Measurements from ENCODE around the gene RAVER2.
A peak's percentile ranks its signal among the peaks of the same experiment; 100 is the strongest.
"Not testable (repeated sequence)": the region's sequence is repeated elsewhere in the genome, so short reads cannot be mapped to it uniquely, and the experiment has no call there.

RAVER2 gene

DNA sequence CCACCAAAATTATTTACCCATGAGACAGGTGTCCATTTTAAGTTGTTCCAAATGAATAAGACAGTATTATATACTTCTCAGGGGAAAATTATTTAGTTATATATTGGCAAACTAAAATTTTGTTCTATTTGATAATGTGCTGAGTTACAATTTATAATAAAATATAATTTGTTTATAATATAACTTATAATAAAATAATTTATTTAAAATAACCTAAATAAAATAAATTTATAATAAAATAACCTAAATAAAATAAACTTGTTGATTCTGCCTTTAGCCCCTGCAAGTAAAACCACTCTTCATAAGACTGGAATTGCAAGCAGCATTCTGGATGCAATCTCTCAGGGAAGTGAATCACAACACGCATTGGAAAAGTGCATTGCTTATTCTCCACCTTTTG lies 69.6 kb downstream of the RAVER2 start:
- DNase-seq (ENCODE audit: low read depth): no peak

DNA sequence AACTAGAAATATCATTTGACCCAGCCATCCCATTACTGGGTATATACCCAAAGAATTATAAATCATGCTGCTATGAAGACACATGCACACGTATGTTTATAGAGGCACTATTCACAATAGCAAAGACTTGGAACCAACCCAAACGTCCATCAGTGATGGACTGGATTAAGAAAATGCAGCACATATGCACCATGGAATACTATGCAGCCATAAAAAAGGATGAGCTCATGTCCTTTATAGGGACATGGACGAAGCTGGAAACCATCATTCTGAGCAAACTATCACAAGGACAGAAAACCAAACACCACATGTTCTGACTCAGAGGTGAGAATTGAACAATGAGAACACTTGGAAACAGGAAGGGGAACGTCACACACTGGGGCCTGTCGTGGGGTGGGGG lies 72.5 kb downstream of the RAVER2 start:
- DNase-seq (ENCODE audit: low read depth): not testable (repeated sequence)

DNA sequence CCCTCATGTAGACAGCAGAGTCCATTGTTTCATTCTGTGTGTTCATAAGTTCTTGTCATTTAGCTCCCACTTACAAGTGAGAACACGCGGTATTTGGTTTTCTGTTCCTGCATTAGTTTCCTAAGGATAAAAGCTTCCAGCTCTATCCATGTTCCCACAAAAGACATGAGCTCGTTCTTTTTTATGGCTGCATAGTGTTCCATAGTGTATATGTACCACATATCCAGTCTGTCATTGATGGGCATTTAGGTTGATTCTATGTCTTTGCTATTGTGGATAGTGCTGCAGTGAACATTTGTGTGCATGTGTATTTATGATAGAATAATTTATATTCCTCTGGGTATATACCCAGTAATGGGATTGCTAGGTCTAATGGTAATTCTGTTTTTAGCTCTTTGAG lies 75.7 kb downstream of the RAVER2 start:
- DNase-seq (ENCODE audit: low read depth): not testable (repeated sequence)

DNA sequence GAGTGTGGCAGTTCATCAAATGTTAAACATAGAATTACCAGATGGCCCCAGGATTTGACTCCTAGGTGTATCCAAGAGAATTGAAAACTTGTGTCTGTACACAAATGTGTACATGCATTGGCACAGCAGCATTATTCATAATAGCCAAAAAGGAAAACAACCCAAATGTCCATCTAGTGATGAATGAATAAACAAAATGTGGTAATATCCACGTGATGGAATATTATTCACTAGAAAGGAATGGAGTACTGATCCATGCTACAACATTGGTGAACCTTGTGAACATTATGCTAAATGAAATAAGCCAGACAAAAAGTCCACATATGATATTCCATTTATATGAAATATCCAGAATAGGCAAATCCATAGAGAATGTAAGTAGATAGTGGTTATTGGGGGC lies 77.7 kb downstream of the RAVER2 start:
- peak; percentile 31 for DNase-seq (ENCODE audit: low read depth)

DNA sequence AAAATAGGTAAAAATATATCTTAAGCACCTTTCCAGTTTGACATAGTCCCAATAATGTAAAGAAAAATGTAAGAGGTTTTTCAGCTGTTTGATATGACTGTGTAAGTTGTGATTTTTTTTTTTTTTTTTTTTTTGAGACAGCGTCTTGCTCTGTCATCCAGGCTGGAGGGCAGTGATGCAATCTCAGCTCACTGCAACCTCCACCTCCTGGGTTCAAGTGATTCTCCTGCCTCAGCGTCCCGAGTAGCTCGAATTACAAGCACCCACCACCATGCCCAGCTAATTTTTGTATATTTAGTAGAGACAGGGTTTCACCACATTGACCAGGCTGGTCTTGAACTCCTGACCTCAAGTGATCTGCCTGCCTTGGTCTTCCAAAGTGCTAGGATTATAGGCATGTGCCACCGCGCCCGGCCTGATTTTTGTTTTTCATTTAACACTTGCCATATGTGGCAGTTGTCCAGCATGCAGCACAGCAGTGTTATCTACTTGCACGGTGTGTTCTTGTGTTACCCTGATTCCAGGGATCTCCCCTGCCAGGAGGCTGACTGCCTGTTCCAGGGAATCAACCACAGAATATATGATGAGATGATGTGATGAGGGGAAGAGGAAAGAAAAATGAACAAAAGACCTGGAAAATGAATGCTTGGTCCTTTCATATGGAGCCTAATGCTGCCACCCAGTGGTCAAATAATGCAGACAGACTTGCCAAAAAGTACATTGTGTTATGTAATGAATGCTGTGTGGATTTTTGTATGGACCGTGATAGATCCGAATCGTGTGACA lies 79.0 kb downstream of the RAVER2 start:
- peak; percentile 61 for DNase-seq (ENCODE audit: low read depth)

DNA sequence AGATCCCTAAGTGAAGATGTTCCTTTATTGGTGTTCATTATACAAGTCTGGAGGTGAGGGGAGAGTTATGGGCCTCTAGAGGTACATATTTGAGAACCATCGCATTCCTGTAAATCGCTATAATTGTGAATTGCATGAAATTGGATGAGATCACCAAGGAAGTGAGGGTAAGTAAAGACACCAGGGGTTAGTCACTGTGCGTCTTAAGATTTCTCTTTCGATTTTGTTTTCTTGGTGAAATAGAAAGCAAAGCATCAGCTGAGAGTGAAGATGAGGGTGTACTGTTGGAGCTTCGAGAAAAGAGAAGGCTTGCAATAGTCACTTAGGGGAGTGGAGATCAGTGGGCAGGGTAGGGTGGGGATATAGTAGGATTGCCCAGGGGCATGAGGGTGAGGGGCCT lies 82.1 kb downstream of the RAVER2 start:
- no peak for DNase-seq (ENCODE audit: low read depth)

DNA sequence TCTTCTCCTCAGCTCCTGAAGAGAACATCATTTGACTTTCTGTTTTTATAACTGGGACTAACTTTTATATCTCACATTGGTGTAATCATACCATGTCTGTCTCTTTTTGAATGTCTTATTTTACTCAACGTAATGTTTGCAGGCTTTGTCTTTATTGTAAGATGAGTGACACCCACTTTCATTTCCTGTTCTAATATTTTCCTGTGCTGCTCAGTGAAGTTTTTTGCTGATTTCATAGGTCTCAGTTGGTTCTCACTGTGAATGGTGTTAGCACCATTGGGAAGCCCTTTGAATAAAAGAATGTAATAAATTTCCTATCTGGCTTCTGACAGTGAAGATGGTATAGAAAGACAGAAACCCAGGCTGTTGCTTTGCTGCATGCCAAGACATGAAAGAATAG lies 84.0 kb downstream of the RAVER2 start:
- DNase-seq (ENCODE audit: low read depth): no peak

DNA sequence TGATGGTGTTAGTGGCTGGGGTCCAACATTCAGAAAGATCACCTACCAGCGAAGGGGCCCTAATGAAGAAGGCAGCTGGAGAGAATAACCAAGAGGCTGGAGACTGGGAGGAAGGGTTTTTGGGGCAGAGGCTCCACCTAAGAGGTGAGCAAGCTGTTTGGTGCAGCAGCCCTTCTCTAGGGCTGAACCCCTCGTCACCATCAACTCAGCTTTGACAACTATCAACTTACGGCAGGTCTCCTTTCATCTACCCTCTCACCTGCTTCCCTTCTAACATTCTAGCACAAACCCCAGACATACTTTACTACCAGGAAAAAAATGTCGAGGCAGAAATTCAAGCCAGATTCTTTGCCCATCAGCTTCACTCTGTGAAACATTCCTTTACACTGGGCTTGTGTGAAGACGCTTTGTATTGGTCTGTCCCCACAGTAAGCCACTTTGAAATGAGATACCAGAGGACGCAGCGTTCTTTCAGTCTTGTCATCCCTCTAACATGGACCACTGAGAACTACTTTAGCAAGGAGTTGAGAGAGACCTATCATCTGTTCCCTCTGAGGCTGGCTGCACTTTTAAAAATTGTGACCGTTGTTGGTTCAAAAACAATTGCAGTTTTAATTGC lies 84.6 kb downstream of the RAVER2 start:
- no peak for DNase-seq (ENCODE audit: low read depth)

DNA sequence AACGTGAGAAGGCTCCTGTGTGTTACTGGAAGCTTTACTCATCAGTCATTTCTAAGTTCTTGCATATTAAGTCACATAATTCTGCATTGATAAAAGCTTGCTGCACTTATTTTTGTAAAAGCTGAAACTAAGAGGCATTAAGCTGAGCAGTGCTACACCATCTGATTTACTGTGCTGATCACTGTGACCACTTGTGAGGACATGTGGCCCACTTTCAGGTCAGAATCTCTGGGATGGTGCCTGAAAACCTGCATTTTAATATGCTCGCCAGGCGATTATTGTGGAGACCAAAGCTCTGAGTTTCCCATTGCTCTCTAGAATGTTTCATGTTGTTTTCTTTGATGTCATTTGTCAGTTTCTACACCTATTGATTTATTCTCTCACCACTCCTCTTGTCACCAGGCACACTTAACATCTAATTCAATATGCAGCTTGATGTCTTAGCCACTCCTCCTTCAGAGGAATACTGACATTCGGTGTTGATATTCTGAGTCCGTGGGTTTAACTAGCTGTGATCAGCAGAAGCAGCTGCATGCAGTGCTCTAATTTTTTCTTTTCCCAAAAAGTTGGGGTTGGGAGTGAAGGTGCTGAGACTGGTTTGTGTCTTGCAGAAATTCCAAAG lies 85.3 kb downstream of the RAVER2 start:
- no peak for DNase-seq (ENCODE audit: low read depth)

DNA sequence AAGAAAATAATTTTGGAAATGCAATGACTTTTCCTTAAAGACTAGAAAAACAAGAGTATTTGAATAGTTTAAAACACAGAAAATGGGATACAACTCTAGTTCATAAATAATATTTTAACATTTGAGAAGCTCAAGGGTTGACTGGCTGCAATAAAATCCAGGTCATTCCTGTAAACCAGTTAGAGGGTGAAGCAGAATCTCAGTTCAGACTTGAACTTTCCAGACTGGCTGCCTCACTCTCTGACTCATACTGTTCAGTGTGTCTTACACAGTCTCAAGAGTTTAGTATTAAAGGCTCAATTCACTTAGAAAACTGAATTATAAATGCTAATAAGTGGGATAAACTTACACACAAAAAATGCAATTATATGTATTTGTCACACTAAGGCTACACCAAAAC lies 89.9 kb downstream of the RAVER2 start:
- no peak for DNase-seq (ENCODE audit: low read depth)

DNA sequence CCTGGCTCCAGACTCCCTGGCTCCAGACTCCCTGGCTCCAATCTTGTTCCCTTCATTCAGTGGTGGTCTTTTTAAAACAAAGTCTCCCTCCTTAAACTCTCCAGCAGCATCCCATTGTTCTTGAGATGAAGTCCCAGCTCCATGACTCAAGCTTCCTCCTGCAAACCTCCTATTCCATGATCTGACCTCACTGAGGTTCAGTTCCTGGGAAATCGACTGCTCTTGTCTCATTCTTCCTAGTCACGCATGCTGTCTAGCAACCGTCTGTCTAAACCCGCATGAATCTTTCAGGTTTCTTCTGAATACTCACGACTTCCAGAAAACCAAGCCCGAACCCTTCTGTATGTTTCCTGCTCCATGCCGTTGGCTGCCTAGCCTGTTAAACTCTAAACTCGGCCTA lies 91.9 kb downstream of the RAVER2 start:
- DNase-seq (ENCODE audit: low read depth): no peak

DNA sequence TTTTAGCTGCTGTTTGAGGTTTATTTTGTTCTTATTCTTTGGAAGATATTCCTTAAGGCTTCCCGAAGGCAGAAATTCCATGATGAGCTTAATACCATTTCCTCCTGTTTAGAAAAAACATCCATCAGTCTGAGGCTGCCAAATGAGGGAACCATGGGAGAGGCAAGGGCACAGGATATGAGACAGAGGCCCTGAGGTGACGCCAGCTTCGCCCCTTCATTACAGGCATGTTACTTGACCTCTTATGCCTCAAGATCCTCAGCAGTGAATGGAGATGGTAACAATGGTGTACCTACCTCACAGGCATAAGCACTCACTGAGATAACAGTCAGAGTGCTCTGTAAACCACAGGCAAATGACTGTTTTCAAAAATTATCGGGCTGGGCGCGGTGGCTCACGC lies 93.6 kb downstream of the RAVER2 start:
- DNase-seq (ENCODE audit: low read depth): no peak

DNA sequence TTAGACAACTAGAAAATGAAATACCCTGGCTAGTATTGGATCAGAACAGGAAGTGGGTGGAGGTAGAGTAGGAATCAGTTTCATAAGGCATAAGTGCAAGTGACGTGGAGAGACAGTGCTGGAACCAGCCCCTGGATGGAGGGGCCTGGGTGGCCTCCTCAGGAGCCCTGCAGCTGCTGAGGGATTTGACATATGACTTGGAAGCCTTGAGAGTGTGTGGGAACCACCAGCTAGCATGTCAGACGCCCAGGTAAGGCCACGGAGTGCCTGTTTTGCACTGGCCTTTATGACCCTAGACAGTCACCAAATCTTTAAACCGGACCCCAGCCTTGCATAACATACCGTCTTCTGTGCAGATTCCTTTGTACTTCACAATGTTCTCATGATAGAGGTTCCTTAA lies 94.4 kb downstream of the RAVER2 start:
- no peak for DNase-seq (ENCODE audit: low read depth)

DNA sequence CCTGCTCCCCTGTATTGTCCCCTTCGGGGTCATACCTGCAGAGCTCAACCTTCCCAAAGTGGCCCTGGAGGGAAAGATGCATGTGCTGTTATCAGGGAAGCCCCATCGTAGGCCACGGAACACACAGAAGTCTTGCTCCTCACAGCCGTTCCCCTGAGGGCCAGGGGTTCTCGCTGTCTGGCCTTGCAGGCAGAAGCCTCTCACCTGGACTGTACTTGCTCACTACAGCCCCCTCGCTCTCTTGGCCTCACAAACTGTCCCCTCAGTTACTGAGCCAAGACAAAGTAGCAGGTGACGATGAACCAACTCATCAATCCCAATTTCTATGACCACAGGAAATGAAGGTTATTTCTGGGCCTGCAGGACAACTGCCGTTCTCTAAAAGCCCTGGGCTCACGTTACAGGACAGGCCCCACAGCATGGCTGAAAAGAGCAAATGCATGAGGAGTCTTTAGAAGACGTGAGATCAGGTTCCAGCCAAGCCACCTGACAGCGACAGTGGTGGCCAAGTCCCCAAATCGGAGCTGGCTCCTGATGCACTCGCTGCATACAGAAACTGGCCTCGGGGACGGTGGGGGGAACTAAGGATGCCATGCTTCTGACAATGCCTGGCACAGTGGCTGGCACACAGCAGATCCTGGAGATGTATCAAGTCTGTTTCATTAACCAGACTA lies 95.0 kb downstream of the RAVER2 start:
- no peak for DNase-seq (ENCODE audit: low read depth)

DNA sequence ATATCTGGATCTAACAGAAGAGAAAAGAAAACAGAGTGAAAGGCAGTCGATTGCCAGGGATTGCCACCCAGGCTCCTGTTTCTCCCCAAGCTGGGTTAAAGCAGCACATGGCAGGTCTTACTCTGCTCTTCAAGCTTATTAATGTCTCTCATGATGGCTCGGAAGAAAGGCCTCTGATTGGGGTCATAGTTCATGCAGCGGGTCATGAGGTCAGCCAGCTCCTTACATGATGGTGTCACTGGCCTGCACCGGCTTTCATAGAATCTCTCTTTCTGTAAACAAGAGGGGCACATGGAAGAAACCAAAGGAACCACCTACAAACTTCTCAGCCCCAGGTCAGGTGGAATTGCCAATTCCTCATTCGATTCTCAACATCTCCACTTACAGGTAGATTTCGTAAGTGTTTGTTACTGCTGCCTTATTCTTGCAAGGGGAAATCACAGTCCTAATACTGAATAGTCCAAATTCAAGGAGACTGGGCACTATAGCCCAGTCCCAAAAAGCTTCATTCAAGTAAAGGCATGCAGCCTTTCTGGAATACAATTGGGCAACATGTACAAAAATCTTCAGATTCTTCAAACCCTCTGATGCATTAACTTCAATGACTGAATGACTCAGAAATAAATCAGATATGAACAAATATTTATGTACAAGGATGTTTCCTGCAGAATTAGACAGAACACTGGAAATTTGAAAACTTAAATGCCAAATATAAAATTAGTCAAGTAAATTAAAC lies 96.6 kb downstream of the RAVER2 start:
- peak; percentile 29 for DNase-seq (ENCODE audit: low read depth)

DNA sequence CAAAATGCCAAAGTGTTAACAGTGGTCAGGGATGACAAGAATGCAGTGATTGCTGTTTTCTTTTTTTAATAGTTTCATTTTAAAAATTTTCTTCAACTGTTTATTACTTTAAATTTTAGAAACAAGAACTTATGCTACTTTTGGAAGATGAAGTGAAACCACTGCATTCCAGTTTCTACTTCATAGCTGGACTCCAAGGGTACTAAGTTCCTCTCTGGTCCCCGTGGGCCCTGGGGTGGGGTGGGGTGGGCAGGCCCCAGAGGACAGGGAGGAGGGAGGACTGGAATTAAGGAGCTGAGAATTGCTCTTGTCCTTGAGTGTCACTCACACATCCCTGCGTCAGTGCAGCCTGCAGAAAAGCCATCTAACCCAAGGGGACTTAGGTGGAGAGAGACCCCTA lies 97.3 kb downstream of the RAVER2 start:
- DNase-seq (ENCODE audit: low read depth): no peak

DNA sequence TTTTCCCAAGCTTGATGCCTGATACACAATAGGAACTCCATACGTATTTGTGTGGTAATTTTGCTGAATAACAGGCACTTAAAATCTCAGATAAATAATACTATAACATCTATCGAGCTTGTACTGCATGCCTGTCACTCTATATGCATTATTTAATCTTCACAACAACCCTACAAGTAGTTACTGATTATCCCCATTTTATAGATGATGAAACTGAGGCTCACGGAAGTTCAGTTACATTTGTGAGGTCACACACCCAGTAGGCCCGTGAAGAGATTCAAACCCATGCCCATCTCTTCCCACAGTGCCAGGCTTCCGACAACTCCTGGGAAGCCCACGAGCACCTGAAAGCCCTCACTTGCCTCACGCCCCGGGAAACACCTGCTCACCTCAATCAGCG lies 98.8 kb downstream of the RAVER2 start:
- no peak for DNase-seq (ENCODE audit: low read depth)

DNA sequence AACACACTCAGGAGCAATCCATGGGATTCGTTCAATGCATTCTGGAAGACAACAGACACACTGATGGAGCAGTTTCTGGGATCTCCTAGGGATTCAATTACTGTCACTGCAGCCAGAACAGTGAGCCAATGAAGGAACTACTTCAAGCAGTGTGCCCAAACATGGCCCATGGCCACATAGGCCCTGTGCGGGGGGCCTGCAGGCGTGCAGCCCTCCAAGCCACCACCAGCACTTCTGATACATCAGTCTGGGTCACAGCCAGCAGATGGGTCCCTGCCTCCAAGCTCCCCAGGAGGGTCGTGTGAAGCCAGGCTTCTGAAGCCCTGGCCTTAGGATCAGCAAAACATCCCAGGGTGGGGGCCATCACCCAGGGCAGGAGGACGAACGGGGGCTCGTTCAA lies 99.3 kb downstream of the RAVER2 start:
- no peak for DNase-seq (ENCODE audit: low read depth)

DNA sequence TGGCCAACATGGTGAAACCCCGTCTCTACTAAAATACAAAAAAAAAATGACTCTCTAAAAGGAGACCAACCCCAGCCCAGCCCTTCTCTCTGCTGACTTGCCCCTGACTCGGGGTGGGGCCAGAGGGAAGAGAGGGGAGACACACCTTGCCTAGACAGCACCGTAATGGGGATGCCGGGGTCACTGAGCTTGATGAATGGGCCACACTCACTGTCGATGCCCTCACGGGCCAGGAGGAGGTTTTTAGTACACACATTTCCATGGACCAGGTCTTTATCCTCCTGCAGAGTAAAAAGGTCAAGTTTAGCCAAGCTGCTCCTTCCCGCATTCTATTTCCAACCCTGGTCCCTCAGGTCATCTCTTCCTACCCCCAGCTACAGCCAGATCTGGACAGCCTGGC lies 99.7 kb downstream of the RAVER2 start:
- DNase-seq (ENCODE audit: low read depth): no peak

DNA sequence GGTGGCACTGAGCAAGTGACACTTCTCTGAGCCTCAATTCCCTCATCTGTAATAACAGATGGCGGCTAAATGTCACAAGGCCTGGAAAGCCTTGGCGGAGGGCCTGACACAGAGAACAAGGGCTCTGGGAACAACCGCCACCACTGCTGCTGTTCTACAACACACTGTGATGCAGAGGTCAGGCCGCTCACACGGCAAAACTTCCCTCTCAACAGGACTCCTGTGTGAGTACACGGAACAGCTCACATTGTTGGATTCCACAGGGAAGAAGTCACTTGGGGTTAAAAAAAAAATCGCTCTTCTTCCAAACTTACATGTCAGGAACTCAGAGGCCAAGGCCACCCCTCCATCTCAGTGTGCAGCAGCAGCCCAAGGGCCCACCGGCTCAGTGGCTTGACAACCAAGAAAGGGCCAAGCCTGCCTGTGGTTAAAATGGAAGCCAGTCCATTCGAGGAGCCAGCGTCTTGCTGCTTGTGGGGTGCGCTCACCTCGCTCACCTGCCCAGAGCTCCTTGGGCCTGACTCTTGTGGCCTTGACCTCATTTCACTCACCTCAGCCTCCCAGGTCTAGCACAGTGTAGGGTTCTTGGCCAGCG lies 101.1 kb downstream of the RAVER2 start:
- DNase-seq (ENCODE audit: low read depth): no peak

DNA sequence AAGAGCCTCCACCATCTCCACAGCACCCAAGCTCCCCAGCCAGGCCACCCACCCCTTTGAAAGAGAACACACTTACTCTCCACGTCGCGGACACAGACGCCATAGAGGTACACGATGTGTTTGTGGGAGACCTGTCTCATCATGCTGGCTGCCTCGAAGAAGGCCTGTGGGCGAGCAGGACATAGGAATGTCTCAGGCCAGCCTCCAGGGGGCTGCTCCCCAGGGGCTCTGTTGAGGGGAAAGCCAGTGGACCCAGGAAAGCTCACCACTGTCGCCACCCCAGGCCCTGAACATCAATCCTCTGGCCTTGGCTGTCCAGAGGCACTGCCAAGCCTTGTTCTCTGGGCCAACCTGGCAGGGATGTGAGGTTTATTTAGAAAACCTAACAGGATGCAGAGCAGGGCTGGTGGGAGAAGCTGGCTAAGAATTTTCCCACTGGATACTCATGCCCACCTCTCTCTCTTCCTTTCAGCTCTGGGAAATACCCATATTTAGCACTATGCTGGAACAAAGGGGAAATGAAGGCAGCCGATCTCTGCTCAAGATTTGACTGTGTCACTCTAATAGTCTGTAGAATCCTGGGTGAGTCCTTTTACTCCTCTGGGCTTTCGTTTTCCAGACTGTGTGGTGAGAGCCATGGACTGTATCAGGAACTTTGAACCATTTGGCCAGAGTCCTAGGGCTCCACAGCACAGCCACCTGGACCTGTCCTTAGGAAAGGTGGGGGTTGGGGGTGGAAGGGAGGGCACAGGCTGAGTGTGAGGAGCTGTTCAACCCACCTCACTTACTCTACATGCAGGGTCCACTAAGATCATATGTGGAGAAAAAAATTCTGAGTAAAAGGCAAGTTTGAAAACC lies 101.9 kb downstream of the RAVER2 start:
- DNase-seq (ENCODE audit: low read depth): no peak

All from fibroblast of gingiva (primary cell).